IMR-90 (cell line): Measurements from ENCODE around the gene LRIG1. TPM values are rescaled to one million over a fixed set of nuclear protein-coding genes. Genes with fewer than 3 reads are reported as not detected.

Experiments
- ATAC-seq: fragments of 200-7000 bp; cut with Tn5 transposase; 2 replicates; pipeline ENCODE4 v1.9.1; 2020; ENCODE audit warnings: low read depth, mild to moderate bottlenecking, moderate library complexity
- BruUV-seq: library from RNA; stranded (reverse); fragments of 400-500 nt; replicated peaks from 2 replicates; lab custom pipeline; 2021; lab: Mats Ljungman, UMichigan
- CTCF ChIA-PET: fragments of 300-600 bp; formaldehyde crosslinking; extraction: SDS; loops from one replicate; lab custom pipeline; 2021; ENCODE audit warnings: antibody characterized with exemption; lab: Yijun Ruan, JAX
- POLR2A ChIA-PET: fragments of 300-600 bp; sonication (Branson Sonifier 250); formaldehyde crosslinking; loops from one replicate; lab custom pipeline; 2022; ENCODE audit warnings: antibody characterized with exemption; ENCODE audit not compliant: unreplicated experiment; lab: Charles Lee
- DNase-seq: peaks from one replicate; pipeline ENCODE4 v3.0.0; 2013
- H2AFZ ChIP-seq: replicated peaks from 2 replicates; pipeline ENCODE3; 2013; ENCODE audit warnings: low read length, mild to moderate bottlenecking; ENCODE audit not compliant: poor library complexity
- H2AK5ac ChIP-seq: 2 replicates; pipeline ENCODE4 v1.6.1; 2013; ENCODE audit warnings: low read depth, low read length, inconsistent platforms
- H2AK9ac ChIP-seq: replicated peaks from 2 replicates; pipeline ENCODE3; 2013; ENCODE audit warnings: mild to moderate bottlenecking, low read depth, low read length, moderate library complexity; ENCODE audit not compliant: poor library complexity
- H2BK120ac ChIP-seq: 2 replicates; pipeline ENCODE4 v1.6.1; 2013; ENCODE audit warnings: low read depth, low read length, inconsistent platforms
- H2BK15ac ChIP-seq: 3 replicates; pipeline ENCODE4 v1.6.1; 2013; ENCODE audit warnings: low read depth, low read length, inconsistent platforms
- H2BK20ac ChIP-seq: 2 replicates; pipeline ENCODE4 v1.6.1; 2013; ENCODE audit warnings: low read depth, mild to moderate bottlenecking, inconsistent platforms, low read length, moderate library complexity
- H2BK5ac ChIP-seq: 2 replicates; pipeline ENCODE4 v1.6.1; 2013; ENCODE audit warnings: mild to moderate bottlenecking, low read depth, low read length, inconsistent platforms; ENCODE audit not compliant: poor library complexity, severe bottlenecking
- H3K14ac ChIP-seq: replicated peaks from 2 replicates; pipeline ENCODE4 v1.6.1; 2013; ENCODE audit warnings: low read depth, low read length, inconsistent platforms
- H3K18ac ChIP-seq: 2 replicates; pipeline ENCODE4 v1.6.1; 2013; ENCODE audit warnings: low read depth, low read length, control low read depth
- H3K23ac ChIP-seq: 2 replicates; pipeline ENCODE4 v1.6.1; 2013; ENCODE audit warnings: low read depth, low read length, inconsistent platforms
- H3K27ac ChIP-seq: 2 replicates; pipeline ENCODE4 v1.5.1; 2013; ENCODE audit warnings: mild to moderate bottlenecking, control low read depth, low read length; ENCODE audit not compliant: insufficient read depth
- H3K27me3 ChIP-seq: 2 replicates; pipeline ENCODE4 v1.6.1; 2013; ENCODE audit warnings: low read length; ENCODE audit not compliant: control insufficient read depth, insufficient read depth
- H3K36me3 ChIP-seq: 2 replicates; pipeline ENCODE4 v1.6.1; 2013; ENCODE audit warnings: low read length, mixed read lengths; ENCODE audit not compliant: control insufficient read depth, insufficient read depth
- H3K4ac ChIP-seq: 2 replicates; pipeline ENCODE4 v1.6.1; 2013; ENCODE audit warnings: low read depth, low read length, inconsistent platforms
- H3K4me1 ChIP-seq: 2 replicates; pipeline ENCODE4 v1.6.1; 2013; ENCODE audit warnings: low read length, mixed read lengths; ENCODE audit not compliant: control insufficient read depth, insufficient read depth
- H3K4me2 ChIP-seq: 2 replicates; pipeline ENCODE4 v1.6.1; 2013; ENCODE audit warnings: low read depth, mild to moderate bottlenecking, control low read depth, low read length, moderate library complexity
- H3K4me3 ChIP-seq: 2 replicates; pipeline ENCODE4 v1.5.1; 2013; ENCODE audit warnings: low read depth, mild to moderate bottlenecking, control low read depth, low read length, moderate library complexity; ENCODE audit not compliant: insufficient read depth
- H3K56ac ChIP-seq: 2 replicates; pipeline ENCODE4 v1.6.1; 2013; ENCODE audit warnings: low read length, inconsistent platforms; ENCODE audit not compliant: insufficient read depth; ENCODE audit errors: extremely low read depth
- H3K79me1 ChIP-seq, 2 experiments: 2 replicates each; pipeline ENCODE4 v1.6.1; 2013; ENCODE audit warnings: low read length in 2 of 2, inconsistent platforms in 1 of 2, low read depth in 1 of 2
- H3K9ac ChIP-seq: 2 replicates; pipeline ENCODE4 v1.6.1; 2013; ENCODE audit warnings: low read depth, low read length, control low read depth
- H3K9me1 ChIP-seq: 2 replicates; pipeline ENCODE4 v1.6.1; 2013; ENCODE audit warnings: low read length, inconsistent platforms; ENCODE audit not compliant: insufficient read depth
- H3K9me3 ChIP-seq: 2 replicates; pipeline ENCODE4 v1.6.1; 2013; ENCODE audit warnings: low read length; ENCODE audit not compliant: control insufficient read depth, insufficient read depth
- H4K20me1 ChIP-seq: 2 replicates; pipeline ENCODE4 v1.6.1; 2013; ENCODE audit warnings: low read length, inconsistent platforms; ENCODE audit not compliant: insufficient read depth
- H4K5ac ChIP-seq: 2 replicates; pipeline ENCODE4 v1.6.1; 2013; ENCODE audit warnings: mild to moderate bottlenecking, low read depth, low read length, control low read depth
- H4K8ac ChIP-seq, 2 experiments: 2 replicates each; pipeline ENCODE4 v1.6.1; 2013; ENCODE audit warnings: low read depth in 2 of 2, low read length in 2 of 2, control low read depth in 1 of 2, inconsistent platforms in 1 of 2
- H4K91ac ChIP-seq: 2 replicates; pipeline ENCODE4 v1.6.1; 2013; ENCODE audit warnings: low read depth, low read length, inconsistent platforms; ENCODE audit not compliant: insufficient read depth
- MAFK ChIP-seq: IDR thresholded peaks from 2 replicates; pipeline ENCODE4 v1.6.1; 2012; ENCODE audit warnings: low read depth, low read length, improper control_type of control experiment
- MAZ ChIP-seq: IDR thresholded peaks from 2 replicates; pipeline ENCODE4 v1.6.1; 2012; ENCODE audit warnings: low read depth, mild to moderate bottlenecking, low read length, improper control_type of control experiment, moderate library complexity, borderline replicate concordance
- NFE2L2 ChIP-seq: fragments of 150-350 bp; IDR thresholded peaks from 2 replicates; pipeline ENCODE4 v1.6.1; 2016; ENCODE audit warnings: low read depth, mild to moderate bottlenecking, low read length
- POLR2A ChIP-seq: IDR thresholded peaks from 2 replicates; pipeline ENCODE4 v1.6.1; 2012; ENCODE audit warnings: mild to moderate bottlenecking, low read depth, low read length
- WGBS, 2 experiments: methylation state at CpG; one replicate each; pipeline versions ENCODE4 v1.1.5 to v1.1.7; 2013; ENCODE audit warnings: missing lambda C conversion rate in 2 of 2; ENCODE audit not compliant: insufficient read length in 1 of 2; ENCODE audit errors: extremely low coverage in 2 of 2; 5-methylcytosine and 5-hydroxymethylcytosine counted together
- dilution Hi-C: fragments of 300-500 bp; cut with HindIII; formaldehyde crosslinking; loops from one replicate; pipeline ENCODE4 v1.14.3; 2018; ENCODE audit warnings: low sequenced_read_pairs; ENCODE audit not compliant: unreplicated experiment
- in situ Hi-C: fragments of 300-500 bp; cut with MboI; formaldehyde crosslinking; loops from 3 replicates; pipeline ENCODE4 v1.14.3; 2019; ENCODE audit warnings: low sequenced_read_pairs, inconsistent platforms, mixed read lengths
- intact Hi-C: fragments of 100-400 bp; cut with micrococcal nuclease; formaldehyde crosslinking; loops from 2 replicates; pipeline ENCODE4 v1.10.0; 2022
- polyA plus RNA-seq, 3 experiments: library from polyadenylated mRNA; depleted of rRNA; stranded (reverse); fragments of >200 nt; gene quantifications; 2 replicates each; pipeline ENCODE4 v1.2.3, GENCODE V29; 2012; ENCODE audit warnings: low replicate concordance in 1 of 3
- total RNA-seq: library from RNA; depleted of rRNA; stranded (reverse); fragments of >200 nt; gene quantifications from 2 replicates; pipeline ENCODE4 v1.2.3, GENCODE V29; 2012

LRIG1 gene
- total and polyA plus RNA-seq, 2 of the 4 experiments (the other 2 are of a cell fraction) = 62.8 to 87.8 TPM

DNA sequence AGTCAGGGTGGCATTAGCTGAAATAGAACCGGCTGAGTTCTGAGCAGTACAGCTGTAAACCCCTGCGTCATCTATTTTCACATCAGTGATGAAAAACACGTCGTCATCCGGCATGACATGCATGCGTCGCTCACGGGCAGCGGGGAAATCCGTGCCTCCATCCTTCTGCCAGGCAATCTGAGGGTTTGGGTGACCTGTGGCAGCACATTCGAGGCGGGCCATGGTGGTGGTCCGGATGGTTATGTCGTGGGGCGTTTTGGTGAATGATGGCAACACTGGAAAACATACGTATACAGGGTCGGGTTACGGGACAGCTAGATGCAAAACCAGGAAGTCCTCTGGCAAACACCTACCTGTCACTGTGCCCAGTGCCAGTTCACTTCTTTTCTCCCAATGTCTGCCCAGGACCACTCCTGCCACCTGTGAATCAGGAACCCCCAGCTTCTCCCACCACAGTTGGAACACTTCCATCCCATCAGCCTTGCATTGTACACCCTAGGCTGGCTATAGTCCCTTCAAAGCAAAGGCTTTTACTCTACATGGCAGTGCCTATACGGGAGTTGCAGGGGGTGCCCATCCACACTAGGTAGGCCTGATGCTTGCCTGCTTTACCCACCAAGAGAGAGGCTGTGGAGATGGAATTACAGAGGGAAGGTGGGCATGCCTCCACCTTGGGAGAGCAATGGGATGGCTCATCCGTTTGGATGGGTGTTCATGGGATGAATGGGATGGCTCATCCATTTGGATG, 116.7 kb downstream of the LRIG1 start:
- 99% methylated on average over 16 of the region's 20 CpGs; no CpG with 5 or more reads in 1 of the 2 experiments for WGBS, 2 experiments
- Histone ChIP-seq H4K91ac (no peak overlapping the region), H2BK5ac (no peak overlapping the region), H3K14ac (no peak overlapping the region), H2BK15ac (no peak overlapping the region), H3K9me3 (peaks cover 3% of the 10 kb centered on the region; the same call in 1 of the 2 replicates), H4K20me1 (peaks cover 6% of the 10 kb centered on the region; the same call in 1 of the 2 replicates), H3K4me2 (no peak overlapping the region), H3K4ac (no peak overlapping the region), H3K9ac (no peak overlapping the region), H4K5ac (no peak overlapping the region), H3K23ac (no peak overlapping the region), H3K4me3 (no peak overlapping the region), H3K56ac (no peak overlapping the region), H4K8ac (no peak overlapping the region), H2BK120ac (no peak overlapping the region), H3K27me3 (no peaks in the 10 kb centered on the region), H2AFZ (no peak overlapping the region), H2AK9ac (peak overlapping the region; percentile 50), H3K9me1 (peaks cover 5% of the 10 kb centered on the region; the same call in 1 of the 2 replicates), H2AK5ac (no peak overlapping the region), H2BK20ac (no peak overlapping the region), H3K36me3 (peaks cover 69% of the 10 kb centered on the region), H3K18ac (no peak overlapping the region), H3K79me1 (peaks cover 0 to 15% of the 10 kb centered on the region in 2 experiments; a peak in 2 of 4 replicates), H3K27ac (no peak overlapping the region), H3K4me1 (peaks cover 6% of the 10 kb centered on the region)
- DNase-seq (no peak), ATAC-seq (no peak)
- intact Hi-C loops = no loop called here
- dilution Hi-C loops = no loop called here
- CTCF ChIA-PET = interaction anchor here (0.7 kb wide), 1 partner anchor 19 kb away, joined by 5 read pairs; no protein-coding TSS in a partner anchor
- POLR2A ChIA-PET = no interaction called here
- in situ Hi-C loops = no loop called here
- TF ChIP-seq NFE2L2 (no peak), MAFK (no peak), POLR2A (no peak), MAZ (no peak)
- no TSS peak for BruUV-seq
